OCI-LY7 (cell line): ENCODE data around the gene PIGM. TPM values are rescaled to one million over a fixed set of nuclear protein-coding genes. Genes with fewer than 3 reads are reported as not detected.

ENCODE experiments used
- BruUV-seq: library from RNA; stranded (reverse); fragments of 400-500 nt; replicated peaks from 2 replicates; lab custom pipeline; 2021; lab: Mats Ljungman, UMichigan
- CTCF ChIA-PET: fragments of 300-600 bp; sonication (Branson Sonifier 250); formaldehyde crosslinking; loops from one replicate; lab custom pipeline; 2022; ENCODE audit warnings: antibody characterized with exemption; ENCODE audit not compliant: unreplicated experiment; lab: Charles Lee
- POLR2A ChIA-PET: fragments of 300-600 bp; sonication (Branson Sonifier 250); formaldehyde crosslinking; loops from one replicate; lab custom pipeline; 2022; ENCODE audit warnings: antibody characterized with exemption; lab: Charles Lee
- DNase-seq: peaks from one replicate; pipeline ENCODE4 v3.0.0-alpha.2; 2015; ENCODE audit warnings: low spot score
- H2AFZ ChIP-seq: fragments of 200-600 bp; sonication (generic), shearing (Covaris generic); 2 replicates; pipeline ENCODE4 v1.6.1; 2014; ENCODE audit warnings: mild to moderate bottlenecking, antibody characterized with exemption, low read length, moderate library complexity
- H3K27ac ChIP-seq: fragments of 200-600 bp; sonication (generic); 2 replicates; pipeline ENCODE4 v1.5.1; 2014; ENCODE audit warnings: mixed run types, low read depth, mild to moderate bottlenecking, moderate library complexity, low read length, inconsistent platforms; ENCODE audit not compliant: poor library complexity, severe bottlenecking
- H3K36me3 ChIP-seq: fragments of 200-600 bp; sonication (generic); 2 replicates; pipeline ENCODE4 v1.6.1; 2014; ENCODE audit warnings: mild to moderate bottlenecking, antibody characterized with exemption, low read length, moderate library complexity, mixed read lengths; ENCODE audit not compliant: insufficient read depth
- H3K4me1 ChIP-seq: fragments of 200-600 bp; sonication (generic); 2 replicates; pipeline ENCODE4 v1.5.1; 2014; ENCODE audit warnings: mild to moderate bottlenecking, low read length; ENCODE audit not compliant: insufficient read depth, poor library complexity, severe bottlenecking
- H3K4me2 ChIP-seq: fragments of 200-600 bp; sonication (generic); 2 replicates; pipeline ENCODE4 v1.6.1; 2014; ENCODE audit warnings: mild to moderate bottlenecking, low read length
- H3K4me3 ChIP-seq: fragments of 200-600 bp; sonication (generic); 2 replicates; pipeline ENCODE4 v1.5.1; 2014; ENCODE audit warnings: mild to moderate bottlenecking, low read depth, low read length; ENCODE audit not compliant: poor library complexity, severe bottlenecking
- H3K79me2 ChIP-seq: fragments of 200-600 bp; sonication (generic); 2 replicates; pipeline ENCODE4 v1.6.1; 2016; ENCODE audit warnings: low read depth, mild to moderate bottlenecking, low read length, moderate library complexity, mixed read lengths; ENCODE audit not compliant: insufficient read depth
- H3K9me2 ChIP-seq: fragments of 200-600 bp; sonication (generic); 2 replicates; pipeline ENCODE4 v1.6.1; 2016; ENCODE audit warnings: mild to moderate bottlenecking, low read length, mixed read lengths; ENCODE audit not compliant: insufficient read depth
- H3K9me3 ChIP-seq: fragments of 200-600 bp; sonication (generic); 2 replicates; pipeline ENCODE4 v1.6.1; 2014; ENCODE audit warnings: mild to moderate bottlenecking, mixed run types, low read length, mixed read lengths
- H4K20me1 ChIP-seq: fragments of 200-600 bp; sonication (generic); 2 replicates; pipeline ENCODE4 v1.6.1; 2014; ENCODE audit warnings: mild to moderate bottlenecking, antibody characterized with exemption, low read length, moderate library complexity, mixed read lengths; ENCODE audit not compliant: insufficient read depth
- EZH2phosphoT487 ChIP-seq: fragments of 200-600 bp; sonication (generic); IDR thresholded peaks from 2 replicates; pipeline ENCODE4 v1.6.1; 2018; ENCODE audit warnings: low read depth, borderline replicate concordance, mild to moderate bottlenecking, mixed run types, antibody characterized with exemption, low read length, moderate library complexity, mixed read lengths
- intact Hi-C: fragments of 100-400 bp; cut with micrococcal nuclease; formaldehyde crosslinking; loops from one replicate; pipeline ENCODE4 v1.10.0; 2022; ENCODE audit not compliant: unreplicated experiment
- total RNA-seq, 2 experiments: library from RNA; depleted of rRNA in 1 of 2; stranded (reverse); fragments of >200 nt in 1 of 2; shearing (Covaris generic) in 1 of 2; gene quantifications; 2 replicates each; pipeline ENCODE4 v1.2.3, GENCODE V29; 2014 to 2022
- TF ChIP-seq, protein P1 (sequence below): fragments of 200-600 bp; sonication (generic); conservative IDR thresholded peaks from 2 replicates; pipeline ENCODE4 v1.5.1; 2014; ENCODE audit warnings: mild to moderate bottlenecking, antibody characterized with exemption, low read length, moderate library complexity, mixed read lengths

PIGM gene
- total RNA-seq, 2 experiments from 2014 or later: 4.2 to 5.1 TPM

DNA sequence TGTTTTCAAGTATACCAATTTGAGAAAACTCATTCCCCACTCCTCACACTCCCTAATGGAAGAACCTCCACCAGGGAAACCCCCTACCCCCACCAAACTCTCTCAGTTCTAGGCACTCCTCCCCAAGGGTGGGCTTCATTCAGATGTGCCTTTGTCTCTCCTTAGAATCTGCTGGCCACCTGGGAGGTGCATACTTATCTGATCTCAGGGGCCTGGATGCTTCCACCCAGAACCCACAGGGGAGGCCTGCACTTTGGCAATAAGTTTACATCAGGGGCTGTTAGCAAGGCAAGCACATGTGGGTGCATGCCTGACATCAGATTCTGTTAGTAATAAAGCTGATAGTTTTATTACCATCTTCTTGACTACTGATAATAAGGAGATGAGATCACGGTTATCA, 45.3 kb downstream of the PIGM start:
- DNase-seq: no peak
- Histone ChIP-seq H3K36me3 (no peaks in the 10 kb centered on the region), H3K4me3 (no peak overlapping the region), H3K27ac (no peak overlapping the region), H3K4me1 (no peaks in the 10 kb centered on the region), H3K79me2 (no peaks in the 10 kb centered on the region), H3K9me3 (no peaks in the 10 kb centered on the region), H2AFZ (no peak overlapping the region), H3K4me2 (no peak overlapping the region), H3K9me2 (no peaks in the 10 kb centered on the region), H4K20me1 (no peaks in the 10 kb centered on the region)
- no TSS peak for BruUV-seq
- ChIA-PET CTCF (no interaction called here), POLR2A (interaction anchor here (0.6 kb wide), 1 partner anchor 83 kb away, joined by 3 read pairs; no protein-coding TSS in a partner anchor)
- no peak for TF ChIP-seq EZH2phosphoT487
- intact Hi-C loops: no loop called here

DNA sequence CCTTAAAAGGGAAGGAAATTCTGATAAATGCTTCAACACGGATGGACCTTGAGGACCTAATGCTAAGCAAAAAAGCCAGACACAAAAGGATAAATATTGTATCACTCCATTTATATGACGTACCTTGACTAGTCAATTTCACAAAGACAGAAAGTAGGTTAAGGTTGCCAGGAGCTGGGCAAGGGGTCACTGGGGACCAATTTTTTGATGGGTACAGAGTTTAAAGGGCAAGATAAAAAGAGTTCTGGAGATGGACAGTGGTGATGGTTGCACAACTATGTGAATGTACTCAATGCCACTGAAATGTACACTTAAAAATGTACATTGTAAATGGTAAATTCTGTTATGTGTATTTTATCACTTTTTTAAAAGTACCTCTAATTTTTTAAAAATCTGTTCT, 45.7 kb downstream of the PIGM start:
- no peaks in the 10 kb centered on the region for H3K79me2 ChIP-seq
- TF ChIP-seq, protein P1, sequence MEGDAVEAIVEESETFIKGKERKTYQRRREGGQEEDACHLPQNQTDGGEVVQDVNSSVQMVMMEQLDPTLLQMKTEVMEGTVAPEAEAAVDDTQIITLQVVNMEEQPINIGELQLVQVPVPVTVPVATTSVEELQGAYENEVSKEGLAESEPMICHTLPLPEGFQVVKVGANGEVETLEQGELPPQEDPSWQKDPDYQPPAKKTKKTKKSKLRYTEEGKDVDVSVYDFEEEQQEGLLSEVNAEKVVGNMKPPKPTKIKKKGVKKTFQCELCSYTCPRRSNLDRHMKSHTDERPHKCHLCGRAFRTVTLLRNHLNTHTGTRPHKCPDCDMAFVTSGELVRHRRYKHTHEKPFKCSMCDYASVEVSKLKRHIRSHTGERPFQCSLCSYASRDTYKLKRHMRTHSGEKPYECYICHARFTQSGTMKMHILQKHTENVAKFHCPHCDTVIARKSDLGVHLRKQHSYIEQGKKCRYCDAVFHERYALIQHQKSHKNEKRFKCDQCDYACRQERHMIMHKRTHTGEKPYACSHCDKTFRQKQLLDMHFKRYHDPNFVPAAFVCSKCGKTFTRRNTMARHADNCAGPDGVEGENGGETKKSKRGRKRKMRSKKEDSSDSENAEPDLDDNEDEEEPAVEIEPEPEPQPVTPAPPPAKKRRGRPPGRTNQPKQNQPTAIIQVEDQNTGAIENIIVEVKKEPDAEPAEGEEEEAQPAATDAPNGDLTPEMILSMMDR: no peak
- H2AFZ ChIP-seq: no peak overlapping the region
- H3K4me1 ChIP-seq: no peaks in the 10 kb centered on the region
- no peaks in the 10 kb centered on the region for H3K36me3 ChIP-seq
- CTCF ChIA-PET: no interaction called here
- no peaks in the 10 kb centered on the region for H3K9me2 ChIP-seq
- intact Hi-C loops: no loop called here
- no TSS peak for BruUV-seq
- POLR2A ChIA-PET: interaction anchor here (0.6 kb wide), 1 partner anchor 82 kb away, joined by 3 read pairs; no protein-coding TSS in a partner anchor
- no peak overlapping the region for H3K4me2 ChIP-seq
- H3K27ac ChIP-seq: no peak overlapping the region
- no peak for DNase-seq
- H3K9me3 ChIP-seq: no peaks in the 10 kb centered on the region
- no peak overlapping the region for H3K4me3 ChIP-seq
- no peaks in the 10 kb centered on the region for H4K20me1 ChIP-seq

DNA sequence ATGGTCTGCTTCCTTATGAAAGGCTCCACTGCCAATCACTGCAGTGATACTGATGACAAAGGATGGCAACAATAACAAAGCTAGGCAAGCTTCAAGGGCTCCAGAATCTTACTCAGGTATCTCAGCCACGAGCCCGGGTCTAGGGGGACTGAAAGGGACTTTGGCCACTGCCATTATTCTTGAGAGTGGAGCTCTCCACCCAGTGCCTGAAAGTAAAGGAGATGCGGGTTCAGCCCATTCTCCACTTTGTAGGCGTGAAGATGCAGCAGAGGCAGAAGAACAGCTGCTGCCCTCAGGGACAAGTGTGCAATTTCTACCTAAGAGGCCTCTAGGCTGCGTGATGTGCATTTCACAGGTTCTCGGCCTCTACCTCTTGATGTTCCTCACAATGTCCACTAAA, 46.3 kb downstream of the PIGM start:
- no TSS peak for BruUV-seq
- Histone ChIP-seq H3K4me2 (no peak overlapping the region), H3K27ac (no peak overlapping the region), H3K4me1 (no peaks in the 10 kb centered on the region), H4K20me1 (no peaks in the 10 kb centered on the region), H3K4me3 (no peak overlapping the region), H3K79me2 (no peaks in the 10 kb centered on the region), H3K36me3 (no peaks in the 10 kb centered on the region), H3K9me3 (no peaks in the 10 kb centered on the region), H3K9me2 (no peaks in the 10 kb centered on the region), H2AFZ (no peak overlapping the region)
- intact Hi-C loops: no loop called here
- ChIA-PET CTCF (no interaction called here), POLR2A (no interaction called here)
- TF ChIP-seq, protein P1: no peak
- DNase-seq: no peak
